A549 (cell line): ENCODE results near the gene NPNT. TPM values are rescaled to one million over a fixed set of nuclear protein-coding genes. Genes with fewer than 3 reads are reported as not detected.

ENCODE experiments used
- ATAC-seq, 2 experiments: fragments of 200-7000 bp in 1 of 2; fragments of >200 bp in 1 of 2; cut with Nextera tagmentation in 1 of 2; cut with Tn5 transposase in 1 of 2; 3 replicates each; pipeline versions ENCODE4 v1.8.0 to v1.9.1; 2018 to 2020; ENCODE audit warnings: mild to moderate bottlenecking in 1 of 2, moderate library complexity in 1 of 2
- CTCF ChIA-PET: fragments of 300-600 bp; sonication (Branson Sonifier 250); formaldehyde crosslinking; extraction: SDS; loops from one replicate; lab custom pipeline; 2021; ENCODE audit warnings: antibody characterized with exemption, inconsistent platforms; lab: Yijun Ruan, JAX
- POLR2A ChIA-PET: fragments of 350-600 bp; formaldehyde crosslinking; extraction: SDS; loops from one replicate; lab custom pipeline; 2021; ENCODE audit warnings: antibody characterized with exemption, inconsistent platforms; lab: Yijun Ruan, JAX
- DNase-seq, 2 experiments: peaks; one replicate each; pipeline versions ENCODE4 v3.0.0 to v3.0.0-alpha.2; 2011 to 2016; ENCODE audit warnings: low read depth in 1 of 2, low spot score in 1 of 2
- FAIRE-seq: peaks from 2 replicates; lab custom pipeline; 2011; peaks lifted over from hg19 to GRCh38; lab: Jason Lieb, UNC
- H3K27ac ChIP-seq, 2 experiments: fragments of >200 bp; sonication (Bioruptor Twin); formaldehyde crosslinking; 3 replicates each; pipeline ENCODE4 v1.5.1; 2016 to 2017
- H3K4me1 ChIP-seq: fragments of >200 bp; sonication (Bioruptor Twin); formaldehyde crosslinking; 3 replicates; pipeline ENCODE4 v1.6.1; 2016
- H3K4me2 ChIP-seq: fragments of >200 bp; sonication (Bioruptor Twin); formaldehyde crosslinking; 3 replicates; pipeline ENCODE4 v1.6.1; 2016
- H3K4me3 ChIP-seq: fragments of >200 bp; sonication (Bioruptor Twin); formaldehyde crosslinking; 3 replicates; pipeline ENCODE4 v1.5.1; 2016
- H3K9me3 ChIP-seq: fragments of >200 bp; sonication (Bioruptor Twin); formaldehyde crosslinking; 3 replicates; pipeline ENCODE4 v1.6.1; 2016
- ATOH8 ChIP-seq: fragments of 250-450 bp; sonication (Bioruptor Pico); IDR thresholded peaks from 2 replicates; pipeline ENCODE4 v1.5.0; 2020; ENCODE audit warnings: low read depth, mild to moderate bottlenecking, moderate library complexity
- CBX2 ChIP-seq: fragments of 200-600 bp; sonication (generic); IDR thresholded peaks from 2 replicates; pipeline ENCODE4 v1.6.1; 2016; ENCODE audit warnings: low read depth, mild to moderate bottlenecking, borderline replicate concordance
- CBX8 ChIP-seq: fragments of 200-600 bp; sonication (generic); IDR thresholded peaks from 2 replicates; pipeline ENCODE4 v1.6.1; 2016
- CEBPB ChIP-seq, 2 experiments: fragments of >200 bp in 1 of 2; sonication (Bioruptor Twin) in 1 of 2; formaldehyde crosslinking in 1 of 2; IDR thresholded peaks; 2 replicates each; pipeline ENCODE4 v1.6.1; 2012 to 2016
- CHD4 ChIP-seq: fragments of 200-600 bp; sonication (generic); IDR thresholded peaks from 2 replicates; pipeline ENCODE4 v1.6.1; 2016; ENCODE audit warnings: antibody characterized with exemption, mild to moderate bottlenecking, borderline replicate concordance
- CTCF ChIP-seq: fragments of >200 bp; sonication (Bioruptor Twin); formaldehyde crosslinking; IDR thresholded peaks from 3 replicates; pipeline ENCODE4 v1.5.1; 2016
- EHMT2 ChIP-seq: fragments of 200-600 bp; sonication (generic); IDR thresholded peaks from 2 replicates; pipeline ENCODE4 v1.6.1; 2016; ENCODE audit warnings: antibody characterized with exemption, low read depth, mild to moderate bottlenecking, moderate library complexity
- ELK1 ChIP-seq: fragments of 150-350 bp; IDR thresholded peaks from 2 replicates; pipeline ENCODE4 v1.6.1; 2014; ENCODE audit warnings: low read depth, mild to moderate bottlenecking, low read length
- ESRRA ChIP-seq: fragments of 150-350 bp; IDR thresholded peaks from 2 replicates; pipeline ENCODE4 v1.6.1; 2014; ENCODE audit warnings: mild to moderate bottlenecking, low read length, borderline replicate concordance
- HDAC2 ChIP-seq: fragments of 200-600 bp; sonication (generic); IDR thresholded peaks from 2 replicates; pipeline ENCODE4 v1.6.1; 2016
- HMGXB4 ChIP-seq: fragments of 250-450 bp; sonication (Bioruptor Pico); IDR thresholded peaks from 2 replicates; pipeline ENCODE4 v1.5.0; 2021; ENCODE audit warnings: mild to moderate bottlenecking, moderate library complexity, borderline replicate concordance
- HOXA7 ChIP-seq: fragments of 250-450 bp; sonication (Bioruptor Pico); IDR thresholded peaks from 2 replicates; pipeline ENCODE4 v1.5.0; 2020; ENCODE audit warnings: mild to moderate bottlenecking, moderate library complexity
- HOXB5 ChIP-seq: fragments of 250-450 bp; sonication (Bioruptor Pico); IDR thresholded peaks from 2 replicates; pipeline ENCODE4 v1.5.0; 2020; ENCODE audit warnings: mild to moderate bottlenecking, moderate library complexity
- KDM1A ChIP-seq: fragments of 200-600 bp; sonication (generic); IDR thresholded peaks from 2 replicates; pipeline ENCODE4 v1.6.1; 2016; ENCODE audit warnings: low read depth, mild to moderate bottlenecking
- KDM5A ChIP-seq: fragments of 200-600 bp; sonication (generic); IDR thresholded peaks from 2 replicates; pipeline ENCODE4 v1.6.1; 2016; ENCODE audit warnings: antibody characterized with exemption, mild to moderate bottlenecking
- MAX ChIP-seq: IDR thresholded peaks from 2 replicates; pipeline ENCODE4 v1.6.1; 2012
- MAZ ChIP-seq: fragments of 150-350 bp; IDR thresholded peaks from 2 replicates; pipeline ENCODE4 v1.6.1; 2014; ENCODE audit warnings: antibody characterized with exemption, low read depth, low read length, borderline replicate concordance
- NFE2L2 ChIP-seq: fragments of 150-350 bp; conservative IDR thresholded peaks from 2 replicates; pipeline ENCODE4 v1.6.1; 2014; ENCODE audit warnings: low read length
- NR3C1 ChIP-seq: fragments of >200 bp; sonication (Bioruptor Twin); formaldehyde crosslinking; IDR thresholded peaks from 3 replicates; pipeline ENCODE4 v1.6.1; 2017
- PHF8 ChIP-seq: fragments of 200-600 bp; sonication (generic); IDR thresholded peaks from 2 replicates; pipeline ENCODE4 v1.6.1; 2016; ENCODE audit warnings: low read depth, mild to moderate bottlenecking, antibody characterized with exemption, moderate library complexity, borderline replicate concordance
- POLR2AphosphoS2 ChIP-seq: conservative IDR thresholded peaks from 2 replicates; pipeline ENCODE4 v1.6.1; 2012; ENCODE audit warnings: low read length, improper control_type of control experiment, inconsistent platforms
- RARB ChIP-seq: fragments of 250-450 bp; sonication (Bioruptor Pico); IDR thresholded peaks from 2 replicates; pipeline ENCODE4 v1.8.0; 2021; ENCODE audit warnings: mild to moderate bottlenecking, moderate library complexity
- RNF2 ChIP-seq: fragments of 200-600 bp; sonication (generic); IDR thresholded peaks from 2 replicates; pipeline ENCODE4 v1.6.1; 2016; ENCODE audit warnings: low read depth, mild to moderate bottlenecking, antibody characterized with exemption, moderate library complexity, borderline replicate concordance
- TFCP2L1 ChIP-seq: fragments of 250-450 bp; sonication (Bioruptor Pico); IDR thresholded peaks from 2 replicates; pipeline ENCODE4 v1.5.0; 2021; ENCODE audit warnings: mild to moderate bottlenecking
- USF2 ChIP-seq: fragments of 450-650 bp; IDR thresholded peaks from 2 replicates; pipeline ENCODE4 v1.6.1; 2014; ENCODE audit warnings: antibody characterized with exemption
- WGBS: methylation state at CpG from one replicate; pipeline ENCODE4 v1.1.6; 2017; ENCODE audit errors: missing lambda C conversion rate; 5-methylcytosine and 5-hydroxymethylcytosine counted together
- polyA plus RNA-seq, 4 experiments: library from polyadenylated mRNA; depleted of rRNA in 3 of 4; stranded (reverse); fragments of >200 nt; fragmentation: RNase III in 1 of 4; extraction: RNeasy Plus Mini Kit Qiagen cat#74134 plus additional on column Dnase treatment in 1 of 4; gene quantifications; 2 replicates in 3 of 4; 3 replicates in 1 of 4; pipeline ENCODE4 v1.2.3, GENCODE V29; 2011 to 2017

NPNT gene
- polyA plus RNA-seq, 2 of the 4 experiments (the other 2 are of a cell fraction), result 0.32 to 0.56 TPM

- TF ChIP-seq CBX2 (no peak), ATOH8 (no peak), HOXA7 (no peak), CTCF (no peak), CEBPB (IDR thresholded peaks at IDR 0.05) (no peak), TFCP2L1 (CRISPR knock-in tag) (no peak), POLR2AphosphoS2 (no peak), MAZ (no peak), MAX (no peak), ESRRA (no peak), CHD4 (no peak), KDM1A (no peak), CBX8 (no peak), EHMT2 (no peak), KDM5A (no peak)
- H3K9me3 ChIP-seq, result no peaks in the 10 kb centered on the region
- ChIA-PET POLR2A (no interaction called here), CTCF (interaction anchor here (0.7 kb wide), 1 partner anchor 1148 kb away, joined by 4 read pairs; no protein-coding TSS in a partner anchor)
- H3K4me2 ChIP-seq, result no peak overlapping the region
- FAIRE-seq, result no peak
- no peak for ATAC-seq
- WGBS, result 55% methylated on average over 7 of the region's 7 CpGs
- no peaks in the 10 kb centered on the region for H3K4me1 ChIP-seq
- H3K4me3 ChIP-seq, result no peak overlapping the region
- H3K27ac ChIP-seq, result no peak overlapping the region
- DNase-seq, result no peak
Observed at GRCh38 chr4:105923497-105924238, 28.4 kb downstream of the NPNT start.

- CTCF ChIA-PET, result interaction anchor here (0.7 kb wide), 1 partner anchor 1148 kb away, joined by 4 read pairs; no protein-coding TSS in a partner anchor
- no peak for FAIRE-seq
- no peak for ATAC-seq
- no peak for TF ChIP-seq RARB (CRISPR knock-in tag)
- no peak for TF ChIP-seq HMGXB4 (CRISPR knock-in tag)
- no peak for TF ChIP-seq HDAC2
- no peak for TF ChIP-seq TFCP2L1 (CRISPR knock-in tag)
- no peak for TF ChIP-seq CTCF
- no peak for TF ChIP-seq HOXB5 (CRISPR knock-in tag)
- no peak for TF ChIP-seq USF2
- no peak for TF ChIP-seq NFE2L2
- TF ChIP-seq HOXA7, result no peak
- TF ChIP-seq NR3C1, result no peak
- no peak for TF ChIP-seq ELK1
- TF ChIP-seq RNF2, result no peak
- TF ChIP-seq PHF8, result no peak
- no peak for TF ChIP-seq MAX
- Histone ChIP-seq H3K4me1 (no peaks in the 10 kb centered on the region), H3K9me3 (no peaks in the 10 kb centered on the region), H3K4me3 (no peak overlapping the region), H3K27ac (no peak overlapping the region), H3K4me2 (no peak overlapping the region)
- POLR2A ChIA-PET, result no interaction called here
- DNase-seq, result no peak
- WGBS, result 77% methylated on average over 1 of the region's 1 CpG
Observed at GRCh38 chr4:105924341-105924740, 29.1 kb downstream of the NPNT start.
